ENCODE results near the gene SMCHD1.

Gene SMCHD1

GRCh38 chr18:2792395-2792794 lies 136.9 kb downstream of the SMCHD1 start:
- TF ChIP-seq, protein P1, sequence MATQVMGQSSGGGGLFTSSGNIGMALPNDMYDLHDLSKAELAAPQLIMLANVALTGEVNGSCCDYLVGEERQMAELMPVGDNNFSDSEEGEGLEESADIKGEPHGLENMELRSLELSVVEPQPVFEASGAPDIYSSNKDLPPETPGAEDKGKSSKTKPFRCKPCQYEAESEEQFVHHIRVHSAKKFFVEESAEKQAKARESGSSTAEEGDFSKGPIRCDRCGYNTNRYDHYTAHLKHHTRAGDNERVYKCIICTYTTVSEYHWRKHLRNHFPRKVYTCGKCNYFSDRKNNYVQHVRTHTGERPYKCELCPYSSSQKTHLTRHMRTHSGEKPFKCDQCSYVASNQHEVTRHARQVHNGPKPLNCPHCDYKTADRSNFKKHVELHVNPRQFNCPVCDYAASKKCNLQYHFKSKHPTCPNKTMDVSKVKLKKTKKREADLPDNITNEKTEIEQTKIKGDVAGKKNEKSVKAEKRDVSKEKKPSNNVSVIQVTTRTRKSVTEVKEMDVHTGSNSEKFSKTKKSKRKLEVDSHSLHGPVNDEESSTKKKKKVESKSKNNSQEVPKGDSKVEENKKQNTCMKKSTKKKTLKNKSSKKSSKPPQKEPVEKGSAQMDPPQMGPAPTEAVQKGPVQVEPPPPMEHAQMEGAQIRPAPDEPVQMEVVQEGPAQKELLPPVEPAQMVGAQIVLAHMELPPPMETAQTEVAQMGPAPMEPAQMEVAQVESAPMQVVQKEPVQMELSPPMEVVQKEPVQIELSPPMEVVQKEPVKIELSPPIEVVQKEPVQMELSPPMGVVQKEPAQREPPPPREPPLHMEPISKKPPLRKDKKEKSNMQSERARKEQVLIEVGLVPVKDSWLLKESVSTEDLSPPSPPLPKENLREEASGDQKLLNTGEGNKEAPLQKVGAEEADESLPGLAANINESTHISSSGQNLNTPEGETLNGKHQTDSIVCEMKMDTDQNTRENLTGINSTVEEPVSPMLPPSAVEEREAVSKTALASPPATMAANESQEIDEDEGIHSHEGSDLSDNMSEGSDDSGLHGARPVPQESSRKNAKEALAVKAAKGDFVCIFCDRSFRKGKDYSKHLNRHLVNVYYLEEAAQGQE (IDR thresholded peaks at IDR 0.05; ENCODE audit: insufficient read depth in 1 of 2, low read depth in 2 of 2, low read length in 2 of 2): no peak
- TF ChIP-seq SIN3A (IDR thresholded peaks at IDR 0.05; ENCODE audit: borderline replicate concordance, insufficient read depth, low read length) (no peak), FOXP2 (optimal IDR thresholded peaks at IDR 0.05; ENCODE audit: borderline replicate concordance, extremely low read depth, extremely low read length, insufficient read depth) (no peak), TAF1 (IDR thresholded peaks at IDR 0.05; ENCODE audit: borderline replicate concordance, insufficient read depth, low read length) (no peak), POLR2AphosphoS5 (IDR thresholded peaks at IDR 0.05; ENCODE audit: low read depth, low read length) (no peak)

- TF ChIP-seq SIN3A (IDR thresholded peaks at IDR 0.05; ENCODE audit: borderline replicate concordance, insufficient read depth, low read length) (no peak), POLR2AphosphoS5 (IDR thresholded peaks at IDR 0.05; ENCODE audit: low read depth, low read length) (no peak), FOXP2 (optimal IDR thresholded peaks at IDR 0.05; ENCODE audit: borderline replicate concordance, extremely low read depth, extremely low read length, insufficient read depth) (no peak), TAF1 (IDR thresholded peaks at IDR 0.05; ENCODE audit: borderline replicate concordance, insufficient read depth, low read length) (no peak)
- TF ChIP-seq, protein P1 (IDR thresholded peaks at IDR 0.05; ENCODE audit: insufficient read depth in 1 of 2, low read depth in 2 of 2, low read length in 2 of 2): no peak
These were observed 138.6 kb downstream of the SMCHD1 start for GRCh38 chr18:2794159-2794558.

- TF ChIP-seq, protein P1 (IDR thresholded peaks at IDR 0.05; ENCODE audit: insufficient read depth in 1 of 2, low read depth in 2 of 2, low read length in 2 of 2): no peak
These were observed 142.4 kb downstream of the SMCHD1 start for GRCh38 chr18:2797951-2798350.

- TF ChIP-seq, protein P1 (IDR thresholded peaks at IDR 0.05; ENCODE audit: insufficient read depth in 1 of 2, low read depth in 2 of 2, low read length in 2 of 2): no peak
- no peak for TF ChIP-seq FOXP2 (optimal IDR thresholded peaks at IDR 0.05; ENCODE audit: borderline replicate concordance, extremely low read depth, extremely low read length, insufficient read depth)
- TF ChIP-seq TAF1 (IDR thresholded peaks at IDR 0.05; ENCODE audit: borderline replicate concordance, insufficient read depth, low read length): no peak
- no peak for TF ChIP-seq SIN3A (IDR thresholded peaks at IDR 0.05; ENCODE audit: borderline replicate concordance, insufficient read depth, low read length)
- TF ChIP-seq POLR2AphosphoS5 (IDR thresholded peaks at IDR 0.05; ENCODE audit: low read depth, low read length): no peak
These were observed 143.8 kb downstream of the SMCHD1 start for GRCh38 chr18:2799369-2799768.

Data from PFSK-1 (cell line).